GM21529 (cell line): ENCODE data around the gene STX4.

Experiments
- ATAC-seq: cut with Tn5 transposase; IDR thresholded peaks from one replicate; pipeline ENCODE4 v1.9.1; 2021; ENCODE audit not compliant: unreplicated experiment

Gene STX4

DNA sequence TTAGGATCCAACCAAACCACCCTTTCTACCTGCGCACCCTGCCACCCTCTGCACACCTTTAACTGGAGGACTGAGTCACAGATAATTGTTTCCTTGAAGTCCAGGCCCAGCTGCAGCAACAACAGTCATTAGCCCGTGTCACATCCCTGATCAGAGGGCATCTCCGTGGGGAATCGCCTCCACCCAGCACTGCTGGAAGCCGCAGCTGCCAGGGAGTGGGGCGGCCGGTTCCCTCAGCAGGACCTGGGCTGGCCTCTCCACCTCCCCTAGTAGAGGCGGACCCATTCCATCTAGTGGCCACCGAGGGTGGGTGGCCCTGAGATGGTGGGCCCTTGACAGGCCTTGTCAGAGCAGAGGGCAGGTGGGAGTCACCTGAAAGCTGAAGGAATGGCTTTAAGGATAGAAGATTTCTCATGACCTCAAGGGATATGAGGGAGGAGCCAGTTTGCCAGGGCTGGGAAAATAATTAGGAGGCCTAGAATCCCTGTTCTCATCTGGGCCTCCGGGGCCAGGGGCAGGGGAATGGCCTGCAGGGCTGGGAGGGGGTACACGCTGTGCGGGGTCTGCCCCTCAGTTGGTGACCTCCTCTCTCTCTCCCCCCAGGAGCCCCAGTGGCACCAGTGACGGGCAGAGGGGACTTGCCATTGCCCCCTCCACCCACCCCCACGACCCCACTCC, 49.1 kb downstream of the STX4 start:
- ATAC-seq: no peak

GRCh38 chr16:31083081-31083480, 49.7 kb downstream of the STX4 start:
- no peak for ATAC-seq

DNA sequence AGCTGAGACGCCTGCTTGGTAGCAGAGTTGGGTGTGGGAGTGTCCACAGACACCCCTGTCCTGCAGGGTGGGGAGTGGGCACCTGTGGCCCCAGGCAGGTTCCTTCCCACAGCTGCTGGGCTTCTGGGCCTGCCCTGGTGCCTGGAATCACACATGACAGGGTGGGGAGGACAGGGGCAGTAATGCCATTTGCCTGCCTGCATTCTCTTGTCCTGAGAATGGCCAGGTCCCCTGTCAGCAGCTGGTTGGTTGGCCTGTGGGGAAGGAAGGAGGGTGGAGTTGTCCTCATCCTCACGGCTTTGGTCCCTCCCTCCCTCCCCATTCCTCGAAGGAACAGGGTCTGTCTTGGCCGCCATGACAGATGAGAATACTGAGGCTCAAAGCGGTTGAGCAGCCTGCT, 50.2 kb downstream of the STX4 start:
- no peak for ATAC-seq

GRCh38 chr16:31083981-31084380, 50.6 kb downstream of the STX4 start:
- no peak for ATAC-seq

DNA sequence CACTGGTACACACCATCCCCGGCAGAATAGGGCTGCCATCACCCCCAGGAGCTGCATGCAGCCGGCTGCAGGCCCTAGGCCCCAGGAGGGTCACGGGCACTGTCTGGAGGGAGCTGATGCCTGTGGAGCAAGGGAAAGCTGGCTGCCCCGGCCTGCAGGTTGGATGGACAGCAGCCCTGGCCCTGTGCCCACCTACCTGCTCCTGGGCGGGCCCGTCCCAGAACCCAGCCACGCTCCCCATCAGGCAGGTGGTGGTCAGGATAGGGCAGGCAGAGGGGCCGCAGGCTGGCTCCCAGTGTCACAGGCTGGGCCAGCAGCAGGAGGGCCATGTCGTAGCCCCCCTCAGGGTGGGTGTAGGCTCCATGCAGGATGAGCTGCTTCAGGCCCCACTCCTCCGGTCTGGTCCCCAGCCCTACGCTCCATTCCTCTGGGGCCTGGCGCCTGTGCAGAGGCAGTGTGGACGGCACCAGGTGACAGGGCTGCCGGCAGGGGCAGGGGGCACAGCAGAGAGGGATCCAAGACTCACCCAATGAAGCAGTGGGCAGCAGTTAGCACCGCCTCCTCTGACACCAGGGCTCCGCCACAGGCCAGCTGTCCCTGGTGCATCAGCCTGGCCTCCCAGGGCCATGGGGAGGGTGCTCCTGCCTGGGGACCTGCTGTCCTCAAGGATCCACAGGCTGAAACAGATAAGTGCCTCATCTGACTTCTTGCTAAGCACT, 51.4 kb downstream of the STX4 start:
- no peak for ATAC-seq

DNA sequence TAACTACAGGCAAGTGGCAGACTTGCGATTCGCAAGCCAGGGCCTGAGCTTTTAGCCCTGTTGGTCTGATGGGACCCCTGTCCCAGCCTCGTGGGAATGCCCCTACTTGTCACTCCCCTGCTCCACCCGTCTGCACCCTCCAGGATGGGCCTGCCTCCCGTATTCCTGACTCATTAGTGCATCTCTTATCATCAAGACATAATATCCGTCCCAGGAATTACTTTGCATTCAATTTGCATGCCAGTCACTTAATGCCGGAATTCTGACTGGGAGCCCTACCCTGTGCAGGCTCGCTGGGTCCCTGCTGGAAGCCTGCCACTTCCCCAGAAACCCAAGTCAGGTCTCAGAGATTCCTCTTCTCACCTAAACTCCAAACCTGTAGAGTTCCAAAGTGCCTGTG, 52.1 kb downstream of the STX4 start:
- no peak for ATAC-seq

DNA sequence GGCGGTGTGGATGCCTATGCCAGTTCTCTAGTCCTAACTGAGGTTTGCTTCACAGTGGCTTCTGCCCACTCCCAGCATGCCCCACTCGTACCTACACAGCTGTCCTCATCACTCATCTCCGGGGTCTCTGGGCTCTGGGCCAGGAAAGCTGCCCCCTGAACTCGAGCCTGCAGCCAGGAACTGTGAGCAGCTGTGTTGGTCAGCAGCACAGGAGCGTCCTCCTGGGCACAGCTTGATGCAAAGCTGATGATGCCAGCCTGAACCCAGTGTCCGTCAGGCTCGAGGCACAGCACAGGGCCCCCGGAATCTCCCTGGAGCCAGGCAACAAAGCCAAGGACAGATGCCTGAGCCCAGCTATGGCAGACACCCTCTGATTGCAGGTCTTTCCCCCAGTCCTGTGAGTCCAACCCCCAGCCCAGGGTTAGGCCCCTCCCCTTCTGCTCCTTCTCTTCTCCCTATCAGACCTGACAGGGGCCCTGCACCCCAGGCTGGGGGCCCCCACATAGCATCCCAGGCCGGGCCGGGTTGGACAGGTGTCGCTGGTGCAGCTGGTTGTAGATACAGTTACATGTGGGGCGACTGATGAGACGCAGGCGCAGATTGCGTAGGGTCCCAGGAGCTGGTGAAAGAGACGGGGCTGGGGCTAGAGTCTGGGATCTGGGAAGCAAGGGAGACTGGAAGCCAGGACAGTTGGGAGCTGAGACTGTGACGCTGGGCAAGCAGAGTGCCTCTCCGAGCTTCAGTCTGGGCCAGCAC, 52.7 kb downstream of the STX4 start:
- no peak for ATAC-seq

GRCh38 chr16:31086629-31086906, 53.2 kb downstream of the STX4 start:
- no peak for ATAC-seq

DNA sequence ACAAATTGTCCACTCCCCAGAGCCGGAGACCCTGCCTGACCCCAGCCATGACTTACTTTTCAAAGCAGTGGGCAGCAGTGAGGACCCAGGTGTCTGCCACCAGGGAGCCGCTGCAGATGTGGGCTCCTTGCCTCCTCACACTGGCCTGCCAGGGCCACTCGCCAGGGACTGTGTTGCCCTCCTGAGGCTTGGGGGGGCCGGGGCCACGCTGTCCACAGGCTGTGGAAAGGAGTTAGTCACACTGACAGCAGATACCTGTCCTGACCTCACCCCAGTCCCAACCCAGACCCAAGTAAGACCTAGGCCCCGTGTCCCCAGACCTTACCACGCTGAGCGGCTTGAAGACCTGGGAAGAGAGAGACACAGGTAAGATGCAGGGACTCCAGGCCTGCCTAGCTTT, 54.1 kb downstream of the STX4 start:
- ATAC-seq: no peak

- ATAC-seq: no peak
These were observed 54.6 kb downstream of the STX4 start for GRCh38 chr16:31087971-31088370.

DNA sequence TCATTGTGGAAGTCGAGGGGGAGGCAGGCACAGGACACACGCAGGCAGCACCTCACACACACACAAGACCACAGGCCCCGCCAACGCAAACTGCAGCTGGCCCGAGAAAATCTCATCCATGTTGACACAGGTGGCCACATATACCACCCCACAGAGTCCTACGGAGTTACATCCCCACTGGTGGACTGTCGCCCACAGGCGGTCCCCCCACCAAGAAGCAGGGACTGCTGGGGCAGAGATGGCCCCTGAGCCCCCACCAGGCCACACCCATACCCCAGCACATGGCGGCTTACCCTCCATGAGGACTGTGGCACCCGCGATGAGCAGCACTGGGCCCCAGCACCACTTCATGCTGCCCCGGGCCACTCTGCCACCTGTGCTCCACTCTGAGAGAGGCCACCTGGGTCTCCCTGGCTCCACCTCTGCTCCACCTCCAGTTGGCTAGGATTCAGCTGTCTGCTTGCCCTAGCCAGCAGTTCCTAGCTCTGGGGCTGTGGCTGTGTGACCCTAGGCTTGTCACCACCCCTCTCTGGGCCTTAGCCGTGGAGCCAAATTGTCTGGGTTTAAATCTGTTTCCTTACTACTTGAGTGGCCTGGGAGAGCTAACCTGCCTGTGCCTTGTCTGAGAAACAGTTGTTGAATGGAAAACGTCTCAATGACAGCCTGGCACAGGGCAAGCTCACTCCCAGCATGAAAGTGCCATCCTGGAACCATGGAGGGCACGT, 55.3 kb downstream of the STX4 start, which contains the start of gene PRSS53:
PRSS53 (minus strand) TSS at position 485 of the 725 bp plus-strand sequence; CDS start at position 351, 134 bp downstream.
- ATAC-seq: no peak

GRCh38 chr16:31089199-31089598, 55.8 kb downstream of the STX4 start:
- ATAC-seq: no peak
